LNCAP (cell line): ENCODE results near the gene GCN1.

Source experiments
- TF ChIP-seq, protein P1 (sequence below): fragments of 450-650 bp; IDR thresholded peaks from 2 replicates; pipeline ENCODE4 v1.5.1; 2017; ENCODE audit warnings: mild to moderate bottlenecking

GCN1 gene

DNA sequence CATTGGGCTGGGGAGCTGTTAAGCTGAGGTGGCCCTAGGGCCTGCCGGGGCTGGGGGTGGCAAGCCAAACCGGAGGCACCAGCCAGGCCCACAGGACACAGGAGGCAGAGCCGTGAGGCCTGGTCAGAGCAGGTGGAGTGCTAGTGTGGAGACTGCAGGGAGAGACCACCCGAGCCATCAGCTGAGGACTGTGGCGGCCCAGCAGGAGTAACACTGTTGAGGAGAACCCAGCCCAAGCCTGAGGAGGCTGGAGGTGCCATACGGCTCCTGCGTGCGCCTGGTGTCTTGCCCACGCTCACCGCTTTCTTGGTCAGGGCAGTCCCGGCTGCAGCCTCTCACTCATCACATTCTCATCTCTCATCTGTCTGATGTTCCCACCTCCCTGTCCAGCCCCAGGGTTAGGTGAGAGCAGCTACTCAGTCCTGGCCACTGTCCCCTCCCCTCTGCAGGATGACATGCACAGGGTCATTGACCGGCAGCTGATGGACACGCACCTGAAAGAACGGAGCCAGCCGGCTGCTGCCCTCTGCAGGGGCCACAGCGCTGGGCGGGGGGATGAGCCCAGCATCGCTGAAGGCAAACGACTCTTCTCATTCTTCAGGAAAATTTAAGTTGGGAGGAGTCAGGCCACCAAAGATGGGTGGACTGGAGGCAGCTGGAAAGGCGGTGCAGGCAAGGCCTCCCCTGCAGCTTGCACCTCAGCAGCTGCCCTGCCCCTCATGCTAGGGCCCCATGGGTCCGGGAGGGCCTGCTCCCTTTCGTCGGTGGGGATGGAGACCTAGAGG lies 101.8 kb downstream of the GCN1 start:
- TF ChIP-seq, protein P1, sequence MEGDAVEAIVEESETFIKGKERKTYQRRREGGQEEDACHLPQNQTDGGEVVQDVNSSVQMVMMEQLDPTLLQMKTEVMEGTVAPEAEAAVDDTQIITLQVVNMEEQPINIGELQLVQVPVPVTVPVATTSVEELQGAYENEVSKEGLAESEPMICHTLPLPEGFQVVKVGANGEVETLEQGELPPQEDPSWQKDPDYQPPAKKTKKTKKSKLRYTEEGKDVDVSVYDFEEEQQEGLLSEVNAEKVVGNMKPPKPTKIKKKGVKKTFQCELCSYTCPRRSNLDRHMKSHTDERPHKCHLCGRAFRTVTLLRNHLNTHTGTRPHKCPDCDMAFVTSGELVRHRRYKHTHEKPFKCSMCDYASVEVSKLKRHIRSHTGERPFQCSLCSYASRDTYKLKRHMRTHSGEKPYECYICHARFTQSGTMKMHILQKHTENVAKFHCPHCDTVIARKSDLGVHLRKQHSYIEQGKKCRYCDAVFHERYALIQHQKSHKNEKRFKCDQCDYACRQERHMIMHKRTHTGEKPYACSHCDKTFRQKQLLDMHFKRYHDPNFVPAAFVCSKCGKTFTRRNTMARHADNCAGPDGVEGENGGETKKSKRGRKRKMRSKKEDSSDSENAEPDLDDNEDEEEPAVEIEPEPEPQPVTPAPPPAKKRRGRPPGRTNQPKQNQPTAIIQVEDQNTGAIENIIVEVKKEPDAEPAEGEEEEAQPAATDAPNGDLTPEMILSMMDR: no peak

DNA sequence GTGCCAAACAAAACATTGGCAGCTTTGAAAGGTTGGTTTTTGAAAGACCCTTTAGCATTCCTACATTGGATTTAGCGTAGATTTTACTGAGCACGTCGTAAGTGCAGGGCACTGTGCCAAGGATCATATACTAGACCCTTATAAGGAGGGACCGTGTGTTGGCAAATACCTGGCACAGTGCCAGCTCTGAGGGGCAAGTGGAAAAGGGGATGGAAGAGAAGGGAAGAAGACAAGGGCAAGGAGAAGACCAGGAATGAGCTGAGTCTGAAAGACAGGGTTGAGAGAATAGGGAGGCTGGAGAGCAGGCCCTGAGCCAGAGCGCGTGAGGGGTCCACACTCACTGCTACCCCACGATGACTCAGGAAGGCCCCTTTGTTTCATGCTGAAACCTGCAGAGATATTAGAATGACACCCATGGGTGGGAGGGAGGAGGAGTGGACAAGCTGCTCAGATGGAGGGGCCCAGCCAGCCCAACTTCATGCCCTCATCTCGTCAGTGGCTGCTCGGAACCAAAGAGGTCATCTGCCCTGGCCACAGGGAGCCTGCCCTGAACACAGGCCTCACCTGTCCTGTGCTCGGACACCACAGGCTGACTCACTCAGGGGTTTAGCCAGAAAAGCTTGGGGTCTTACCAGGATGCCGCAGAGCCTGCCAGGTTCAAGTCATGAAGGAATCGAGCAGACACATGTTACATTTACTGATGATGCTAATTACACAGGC lies 103.0 kb downstream of the GCN1 start:
- TF ChIP-seq, protein P1: no peak

DNA sequence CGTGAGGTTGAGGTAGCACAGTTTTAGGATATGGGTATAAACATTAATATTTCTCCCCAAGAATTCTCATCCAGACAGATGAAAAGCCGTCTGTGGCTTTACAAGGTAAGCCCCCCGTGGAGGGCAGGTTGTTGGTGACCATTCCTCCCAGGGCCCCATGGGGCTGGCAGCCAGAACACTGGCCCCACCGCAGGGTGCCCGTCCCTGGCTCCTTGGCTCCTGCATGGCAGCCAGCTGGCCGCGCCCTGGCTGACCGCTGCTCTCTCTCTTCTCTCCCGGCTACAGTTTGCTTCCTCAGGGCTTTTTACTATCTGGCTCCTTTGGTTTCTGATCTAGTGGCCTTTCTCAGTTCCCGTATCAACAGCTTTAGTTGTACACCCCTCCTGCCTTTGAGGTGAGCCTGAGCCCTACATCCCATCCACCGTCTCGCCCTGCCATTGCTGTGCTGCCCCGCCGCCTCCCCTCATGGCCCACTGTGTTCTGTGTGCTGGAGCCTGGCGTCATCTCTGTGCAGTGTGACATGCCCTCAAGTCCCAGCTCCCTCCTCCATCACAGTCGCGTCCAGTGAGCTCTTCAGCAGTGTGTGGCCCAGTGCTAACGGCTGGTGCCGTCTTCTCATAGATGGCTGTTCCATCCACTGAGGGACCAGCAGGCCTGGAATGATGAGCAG lies 103.8 kb downstream of the GCN1 start:
- TF ChIP-seq, protein P1: no peak

DNA sequence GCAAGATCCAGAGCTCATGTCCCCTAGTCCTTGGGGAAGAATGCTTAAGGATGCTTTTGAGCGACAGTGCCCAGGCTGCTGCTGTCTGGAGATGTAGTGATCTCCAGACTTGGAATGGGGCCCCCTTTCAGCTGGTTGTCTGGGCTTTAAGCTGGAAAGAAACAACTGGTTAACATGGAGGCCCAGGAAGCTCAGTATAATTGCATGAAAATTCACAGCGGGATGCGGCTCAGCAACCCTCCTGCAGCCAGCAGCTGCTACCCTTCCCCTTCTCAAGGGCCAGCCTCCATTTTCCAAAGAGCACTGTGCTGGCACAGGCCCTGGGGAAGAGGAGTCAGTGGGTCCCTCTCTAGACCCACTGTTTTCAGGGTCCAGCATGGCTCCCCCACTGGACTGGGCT lies 104.3 kb downstream of the GCN1 start:
- TF ChIP-seq, protein P1: no peak

DNA sequence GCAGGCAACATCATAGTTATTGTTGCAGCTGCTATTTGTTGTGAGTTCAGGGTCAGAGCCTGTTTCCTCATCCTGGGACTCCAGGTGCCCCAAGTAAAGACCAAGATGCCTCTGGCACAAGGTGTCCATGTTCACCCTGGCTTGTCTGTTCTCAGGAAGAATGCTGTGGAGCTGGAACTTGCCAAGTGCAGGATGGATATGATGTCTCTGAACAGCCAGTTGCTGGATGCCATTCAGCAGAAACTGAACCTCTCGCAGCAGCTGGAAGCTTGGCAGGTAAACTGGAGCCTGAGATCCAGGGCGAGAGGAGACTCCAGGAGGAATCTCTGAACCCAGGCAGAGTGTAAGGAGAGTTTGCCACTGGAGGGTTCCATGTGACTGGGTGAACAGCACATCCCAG lies 104.7 kb downstream of the GCN1 start:
- TF ChIP-seq, protein P1: no peak

DNA sequence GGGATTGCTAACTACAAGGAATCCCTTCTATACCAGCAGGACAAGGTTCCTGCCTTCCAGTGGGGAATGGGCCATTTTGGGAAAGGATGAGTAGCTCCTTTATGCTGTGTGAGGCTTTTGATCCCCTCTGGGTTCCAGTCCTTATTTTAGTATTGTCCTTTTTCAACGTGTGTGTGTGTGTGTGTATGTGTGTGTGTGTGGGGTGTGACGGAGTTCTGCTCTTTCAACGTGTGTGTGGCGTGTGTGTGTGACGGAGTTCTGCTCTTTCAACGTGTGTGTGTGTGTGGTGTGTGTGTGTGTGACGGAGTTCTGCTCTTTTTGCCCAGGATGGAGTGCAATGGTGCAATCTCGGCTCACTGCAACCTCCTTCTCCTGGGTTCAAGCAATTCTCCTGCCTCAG lies 105.4 kb downstream of the GCN1 start:
- TF ChIP-seq, protein P1: no peak

DNA sequence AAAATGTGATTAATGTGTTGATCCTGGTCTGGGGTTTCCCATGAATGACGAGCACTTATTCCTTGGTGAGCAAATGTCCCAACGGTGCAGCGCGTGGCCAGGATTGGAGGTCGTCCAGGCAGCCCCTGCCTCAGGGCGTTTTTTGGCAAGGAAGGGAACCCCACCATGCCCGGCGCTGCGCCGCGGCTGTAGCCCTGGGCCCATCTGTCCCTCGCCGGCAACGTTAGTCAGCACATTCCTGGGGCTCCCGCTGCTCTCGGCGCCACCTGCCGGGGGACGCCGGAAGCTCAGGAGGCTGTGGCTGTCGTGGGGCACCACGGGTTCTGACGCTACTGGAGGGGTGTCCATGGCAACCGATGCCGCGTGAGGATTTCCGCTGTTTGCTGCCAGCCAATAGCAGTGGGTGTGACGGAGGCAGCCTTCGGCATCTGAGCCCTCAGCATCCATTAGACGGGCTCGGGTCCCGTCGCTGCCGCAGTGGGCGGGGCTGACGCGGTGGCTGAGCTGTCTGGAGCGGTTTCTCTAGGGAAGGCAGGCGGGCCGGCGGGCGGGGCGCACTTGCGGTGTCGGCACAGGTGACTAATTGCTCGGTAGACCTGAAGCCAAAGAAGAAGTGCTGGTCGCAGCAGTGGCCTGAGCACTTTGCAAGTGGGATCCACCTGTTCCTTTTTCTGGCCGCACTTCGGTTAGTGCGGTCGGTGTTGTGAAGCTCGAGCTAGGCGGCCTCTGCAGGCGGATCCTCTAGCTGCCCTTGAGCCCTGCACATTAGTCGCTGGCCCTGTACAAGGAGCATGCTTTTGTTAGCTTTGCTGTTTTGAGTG lies 107.5 kb downstream of the GCN1 start:
- TF ChIP-seq, protein P1: peak; percentile 96
